ENCODE results near the gene FSCN2.

Gene FSCN2

GRCh38 chr17:81558115-81558468 is 29.9 kb downstream of the FSCN2 start:
- in situ Hi-C loops (cut with MboI; ENCODE audit: low sequenced_read_pairs, unreplicated experiment) = no loop called here
- TF ChIP-seq, protein P1, sequence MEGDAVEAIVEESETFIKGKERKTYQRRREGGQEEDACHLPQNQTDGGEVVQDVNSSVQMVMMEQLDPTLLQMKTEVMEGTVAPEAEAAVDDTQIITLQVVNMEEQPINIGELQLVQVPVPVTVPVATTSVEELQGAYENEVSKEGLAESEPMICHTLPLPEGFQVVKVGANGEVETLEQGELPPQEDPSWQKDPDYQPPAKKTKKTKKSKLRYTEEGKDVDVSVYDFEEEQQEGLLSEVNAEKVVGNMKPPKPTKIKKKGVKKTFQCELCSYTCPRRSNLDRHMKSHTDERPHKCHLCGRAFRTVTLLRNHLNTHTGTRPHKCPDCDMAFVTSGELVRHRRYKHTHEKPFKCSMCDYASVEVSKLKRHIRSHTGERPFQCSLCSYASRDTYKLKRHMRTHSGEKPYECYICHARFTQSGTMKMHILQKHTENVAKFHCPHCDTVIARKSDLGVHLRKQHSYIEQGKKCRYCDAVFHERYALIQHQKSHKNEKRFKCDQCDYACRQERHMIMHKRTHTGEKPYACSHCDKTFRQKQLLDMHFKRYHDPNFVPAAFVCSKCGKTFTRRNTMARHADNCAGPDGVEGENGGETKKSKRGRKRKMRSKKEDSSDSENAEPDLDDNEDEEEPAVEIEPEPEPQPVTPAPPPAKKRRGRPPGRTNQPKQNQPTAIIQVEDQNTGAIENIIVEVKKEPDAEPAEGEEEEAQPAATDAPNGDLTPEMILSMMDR (IDR thresholded peaks at IDR 0.05; ENCODE audit: borderline replicate concordance, control extremely low read depth, extremely low read depth, insufficient read depth, missing control alignments) = no peak

DNA sequence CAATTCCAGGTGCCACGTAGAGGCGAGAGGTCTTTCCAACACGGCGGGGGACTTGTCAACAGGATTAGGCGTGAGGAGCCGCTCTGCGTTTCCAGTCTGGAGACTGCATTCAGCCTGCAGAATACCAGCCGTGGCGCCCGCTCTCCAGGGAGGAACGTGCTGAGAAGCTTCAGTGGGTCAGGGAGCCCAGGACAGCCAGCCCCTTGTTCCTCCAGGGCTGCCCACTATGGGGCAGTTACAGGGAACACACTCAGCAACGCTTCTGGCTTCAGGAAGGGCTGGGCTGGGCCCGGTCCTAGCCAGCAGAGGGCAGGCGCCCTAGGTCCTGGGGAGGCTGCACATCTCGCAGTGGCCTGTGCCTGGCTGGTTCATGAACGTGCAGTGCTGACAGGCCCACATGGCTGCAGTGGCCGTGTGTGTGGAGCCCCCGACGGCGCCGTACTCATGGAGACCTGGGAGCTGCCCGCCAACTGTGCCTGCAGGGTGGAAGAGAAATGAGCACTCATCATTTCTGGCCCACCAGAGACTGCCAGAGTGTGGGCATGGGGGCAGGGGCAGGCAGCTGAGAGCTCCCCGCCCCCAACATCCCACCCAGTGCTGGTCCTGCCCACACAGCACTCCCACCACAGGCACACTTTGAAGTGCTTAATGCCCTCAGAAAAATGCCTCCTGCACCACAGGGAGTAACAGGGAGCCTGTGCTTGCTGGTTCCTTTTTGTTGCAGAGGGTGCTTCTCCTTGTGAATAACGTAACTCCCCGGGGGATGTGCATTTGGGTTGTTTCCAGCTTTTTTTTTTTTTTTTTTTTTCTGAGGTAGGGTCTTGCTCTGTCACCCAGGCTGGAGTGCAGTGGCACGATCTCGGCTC is 31.0 kb downstream of the FSCN2 start:
- DNase-seq (ENCODE audit: low spot score) = no peak
- TF ChIP-seq, protein P1 (IDR thresholded peaks at IDR 0.05; ENCODE audit: borderline replicate concordance, control extremely low read depth, extremely low read depth, insufficient read depth, missing control alignments) = no peak
- in situ Hi-C loops (cut with MboI; ENCODE audit: low sequenced_read_pairs, unreplicated experiment) = no loop called here

More at GRCh38 chr17:81558115-81558468, 29.9 kb downstream of the FSCN2 start:
- no peak for DNase-seq (ENCODE audit: low spot score)

- TF ChIP-seq, protein P1 (IDR thresholded peaks at IDR 0.05; ENCODE audit: borderline replicate concordance, control extremely low read depth, extremely low read depth, insufficient read depth, missing control alignments) = no peak
- in situ Hi-C loops (cut with MboI; ENCODE audit: low sequenced_read_pairs, unreplicated experiment) = no loop called here
- no peak for DNase-seq (ENCODE audit: low spot score)
Measured at GRCh38 chr17:81561494-81561885, 33.3 kb downstream of the FSCN2 start.

DNA sequence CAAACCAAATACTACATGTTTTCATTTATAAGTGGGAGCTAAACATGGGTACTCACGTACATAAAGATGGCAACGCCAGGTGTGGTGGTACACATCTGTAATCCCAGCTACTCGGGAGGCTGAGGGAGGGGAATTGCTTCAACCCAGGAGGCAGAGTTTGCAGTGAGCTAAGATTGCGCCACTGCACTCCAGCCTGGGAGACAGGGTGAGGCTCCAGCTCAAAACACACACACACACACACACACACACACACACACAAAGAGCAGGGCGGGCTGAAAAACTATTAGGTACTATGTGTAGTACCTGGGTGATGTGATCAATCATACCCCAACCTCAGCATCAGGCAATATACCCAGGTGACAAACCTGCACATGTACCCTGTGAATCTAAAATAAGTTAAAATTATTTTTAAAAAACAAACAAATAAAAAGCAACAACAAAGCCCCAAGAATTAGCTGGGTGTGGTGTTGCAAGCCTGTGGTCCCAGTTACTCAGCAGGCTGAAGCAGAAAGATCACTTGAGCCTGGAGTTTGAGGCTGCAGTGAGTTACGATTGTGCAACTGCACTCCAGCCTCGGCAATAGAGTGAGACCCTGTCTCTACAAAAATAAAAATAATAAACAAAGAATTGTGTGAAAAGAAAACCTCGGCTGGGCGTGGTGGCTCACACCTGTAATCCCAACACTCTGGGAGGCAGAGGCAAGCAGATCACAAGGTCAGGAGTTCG is 35.8 kb downstream of the FSCN2 start:
- no peak for DNase-seq (ENCODE audit: low spot score)
- in situ Hi-C loops (cut with MboI; ENCODE audit: low sequenced_read_pairs, unreplicated experiment) = no loop called here
- TF ChIP-seq, protein P1 (IDR thresholded peaks at IDR 0.05; ENCODE audit: borderline replicate concordance, control extremely low read depth, extremely low read depth, insufficient read depth, missing control alignments) = no peak

GRCh38 chr17:81564778-81565177 is 36.6 kb downstream of the FSCN2 start:
- DNase-seq (ENCODE audit: low spot score) = no peak
- in situ Hi-C loops (cut with MboI; ENCODE audit: low sequenced_read_pairs, unreplicated experiment) = no loop called here
- TF ChIP-seq, protein P1 (IDR thresholded peaks at IDR 0.05; ENCODE audit: borderline replicate concordance, control extremely low read depth, extremely low read depth, insufficient read depth, missing control alignments) = no peak

- in situ Hi-C loops (cut with MboI; ENCODE audit: low sequenced_read_pairs, unreplicated experiment) = no loop called here
- TF ChIP-seq, protein P1 (IDR thresholded peaks at IDR 0.05; ENCODE audit: borderline replicate concordance, control extremely low read depth, extremely low read depth, insufficient read depth, missing control alignments) = no peak
- DNase-seq (ENCODE audit: low spot score) = no peak
Measured at GRCh38 chr17:81565231-81565630, 37.1 kb downstream of the FSCN2 start.
